ENCODE results near the gene TRPM3.

DNA sequence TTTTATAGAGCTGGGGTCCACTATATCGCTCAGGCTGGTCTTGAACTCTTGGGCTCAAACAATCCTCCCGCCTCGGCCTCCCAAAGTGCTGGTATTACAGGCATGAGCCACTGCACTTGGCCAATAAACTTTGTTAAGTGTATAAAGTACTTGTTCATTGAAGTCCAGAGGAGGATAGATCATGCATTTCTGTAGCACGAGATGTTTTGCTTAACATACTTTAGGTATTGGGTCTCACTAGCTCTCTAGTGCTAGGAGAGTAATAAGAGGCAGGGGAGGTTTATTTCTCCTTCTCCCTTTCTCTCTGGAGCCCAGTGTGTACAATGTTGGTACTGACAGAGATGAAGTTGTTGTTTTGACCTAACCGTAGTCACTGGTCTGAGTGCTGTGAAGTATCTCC, 581.4 kb downstream of the TRPM3 start:
- TF ChIP-seq, protein P1, sequence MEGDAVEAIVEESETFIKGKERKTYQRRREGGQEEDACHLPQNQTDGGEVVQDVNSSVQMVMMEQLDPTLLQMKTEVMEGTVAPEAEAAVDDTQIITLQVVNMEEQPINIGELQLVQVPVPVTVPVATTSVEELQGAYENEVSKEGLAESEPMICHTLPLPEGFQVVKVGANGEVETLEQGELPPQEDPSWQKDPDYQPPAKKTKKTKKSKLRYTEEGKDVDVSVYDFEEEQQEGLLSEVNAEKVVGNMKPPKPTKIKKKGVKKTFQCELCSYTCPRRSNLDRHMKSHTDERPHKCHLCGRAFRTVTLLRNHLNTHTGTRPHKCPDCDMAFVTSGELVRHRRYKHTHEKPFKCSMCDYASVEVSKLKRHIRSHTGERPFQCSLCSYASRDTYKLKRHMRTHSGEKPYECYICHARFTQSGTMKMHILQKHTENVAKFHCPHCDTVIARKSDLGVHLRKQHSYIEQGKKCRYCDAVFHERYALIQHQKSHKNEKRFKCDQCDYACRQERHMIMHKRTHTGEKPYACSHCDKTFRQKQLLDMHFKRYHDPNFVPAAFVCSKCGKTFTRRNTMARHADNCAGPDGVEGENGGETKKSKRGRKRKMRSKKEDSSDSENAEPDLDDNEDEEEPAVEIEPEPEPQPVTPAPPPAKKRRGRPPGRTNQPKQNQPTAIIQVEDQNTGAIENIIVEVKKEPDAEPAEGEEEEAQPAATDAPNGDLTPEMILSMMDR (IDR thresholded peaks at IDR 0.05) = no peak
- TF ChIP-seq POLR2A (IDR thresholded peaks at IDR 0.05) (no peak), EP300 (IDR thresholded peaks at IDR 0.05) (no peak)
